GM21576 (cell line): ENCODE measurements around the gene AGBL5.
A peak's percentile ranks its signal among the peaks of the same experiment; 100 is the strongest.
"Not testable (repeated sequence)": the region's sequence is repeated elsewhere in the genome, so short reads cannot be mapped to it uniquely, and the experiment has no call there.

Experiments used
- ATAC-seq: cut with Tn5 transposase; IDR thresholded peaks from one replicate; pipeline ENCODE4 v1.9.1; 2021; ENCODE audit warnings: mild to moderate bottlenecking, moderate library complexity; ENCODE audit not compliant: unreplicated experiment

Gene AGBL5

GRCh38 chr2:27074738-27075565, 23.5 kb downstream of the AGBL5 start:
- ATAC-seq: no peak

GRCh38 chr2:27075566-27075871, 24.1 kb downstream of the AGBL5 start:
- ATAC-seq: not testable (repeated sequence)

GRCh38 chr2:27076323-27076722, 24.9 kb downstream of the AGBL5 start:
- ATAC-seq: no peak

- ATAC-seq: no peak
Measured at GRCh38 chr2:27077231-27077630, 25.8 kb downstream of the AGBL5 start.

GRCh38 chr2:27078267-27079194, 27.1 kb downstream of the AGBL5 start, which contains the start of gene EMILIN1:
EMILIN1 (plus strand) TSS chr2:27078615; CDS start chr2:27079066, 451 bp downstream.
- ATAC-seq: no peak

GRCh38 chr2:27079233-27080139, 28.0 kb downstream of the AGBL5 start:
- no peak for ATAC-seq

- no peak for ATAC-seq
Measured at GRCh38 chr2:27080140-27080469, 28.6 kb downstream of the AGBL5 start.

- ATAC-seq: no peak
Measured at GRCh38 chr2:27080603-27080936, 29.1 kb downstream of the AGBL5 start.

- ATAC-seq: no peak
Measured at GRCh38 chr2:27081984-27082772, 30.7 kb downstream of the AGBL5 start.

GRCh38 chr2:27082773-27083409, 31.4 kb downstream of the AGBL5 start:
- no peak for ATAC-seq

- no peak for ATAC-seq
Measured at GRCh38 chr2:27083410-27084296, 32.2 kb downstream of the AGBL5 start.

GRCh38 chr2:27084297-27085061, 33.0 kb downstream of the AGBL5 start:
- ATAC-seq: no peak

GRCh38 chr2:27085062-27085672, 33.7 kb downstream of the AGBL5 start:
- ATAC-seq: no peak

- ATAC-seq: no peak
Measured at GRCh38 chr2:27085673-27086089, 34.2 kb downstream of the AGBL5 start.

- peak; percentile 74 for ATAC-seq
Measured at GRCh38 chr2:27086090-27086723, 34.7 kb downstream of the AGBL5 start.

GRCh38 chr2:27086724-27087593, 35.5 kb downstream of the AGBL5 start, which contains the start of gene KHK:
KHK (plus strand) TSS chr2:27086772; CDS start chr2:27087260, 488 bp downstream.
- ATAC-seq: no peak
